Loucy (cell line): Measurements from ENCODE around the gene MCC.

Experiments used
- H2AFZ ChIP-seq: fragments of 200-600 bp; sonication (generic); 2 replicates; pipeline ENCODE4 v1.6.0; 2016; ENCODE audit warnings: antibody characterized with exemption, mild to moderate bottlenecking, low read length, moderate library complexity
- H3F3A ChIP-seq: fragments of 200-600 bp; 2 replicates; pipeline ENCODE4 v1.6.0; 2016; ENCODE audit warnings: antibody characterized with exemption, low read depth, mild to moderate bottlenecking
- H3K27me3 ChIP-seq: fragments of 200-600 bp; sonication (generic); 2 replicates; pipeline ENCODE4 v1.6.1; 2014; ENCODE audit warnings: low read length, mild to moderate bottlenecking; ENCODE audit not compliant: insufficient read depth, poor library complexity, severe bottlenecking
- H3K36me3 ChIP-seq: fragments of 200-600 bp; sonication (generic); 2 replicates; pipeline ENCODE4 v1.6.1; 2016; ENCODE audit warnings: low read length; ENCODE audit not compliant: insufficient read depth
- H3K4me1 ChIP-seq: fragments of 200-600 bp; sonication (generic); 2 replicates; pipeline ENCODE4 v1.5.1; 2014; ENCODE audit warnings: low read length, mild to moderate bottlenecking; ENCODE audit not compliant: insufficient read depth, poor library complexity, severe bottlenecking
- H3K4me2 ChIP-seq: fragments of 200-600 bp; sonication (generic); 2 replicates; pipeline ENCODE4 v1.6.0; 2014; ENCODE audit warnings: antibody characterized with exemption, low read length, low read depth, mild to moderate bottlenecking; ENCODE audit not compliant: poor library complexity, severe bottlenecking
- H3K4me3 ChIP-seq: fragments of 200-600 bp; sonication (generic); 2 replicates; pipeline ENCODE4 v1.5.1; 2014; ENCODE audit warnings: low read length, mild to moderate bottlenecking, mixed read lengths; ENCODE audit not compliant: poor library complexity, severe bottlenecking
- H3K79me2 ChIP-seq: fragments of 200-600 bp; sonication (generic); 2 replicates; pipeline ENCODE4 v1.6.1; 2014; ENCODE audit warnings: low read length; ENCODE audit not compliant: insufficient read depth
- H3K9ac ChIP-seq: fragments of 200-600 bp; sonication (generic); 2 replicates; pipeline ENCODE4 v1.6.0; 2014; ENCODE audit warnings: mild to moderate bottlenecking, low read depth, low read length, moderate library complexity; ENCODE audit not compliant: poor library complexity, severe bottlenecking
- H3K9me2 ChIP-seq: fragments of 200-600 bp; sonication (generic); replicated peaks from 2 replicates; pipeline ENCODE4 v1.6.1; 2016; ENCODE audit warnings: low read depth, low read length, mixed read lengths
- H3K9me3 ChIP-seq: fragments of 200-600 bp; sonication (generic); 2 replicates; pipeline ENCODE4 v1.6.1; 2014; ENCODE audit warnings: mild to moderate bottlenecking, antibody characterized with exemption, low read length, low read depth; ENCODE audit not compliant: insufficient read depth
- H4K20me1 ChIP-seq: fragments of 200-600 bp; sonication (generic); 2 replicates; pipeline ENCODE4 v1.6.0; 2014; ENCODE audit warnings: antibody characterized with exemption, low read length, mild to moderate bottlenecking; ENCODE audit not compliant: insufficient read depth, poor library complexity, severe bottlenecking
- EZH2phosphoT487 ChIP-seq: fragments of 200-600 bp; IDR thresholded peaks from 2 replicates; pipeline ENCODE4 v1.6.1; 2018; ENCODE audit warnings: antibody characterized with exemption, mild to moderate bottlenecking, moderate library complexity, borderline replicate concordance
- TF ChIP-seq, protein P1 (sequence below): fragments of 200-600 bp; sonication (generic); conservative IDR thresholded peaks from 2 replicates; pipeline ENCODE4 v1.5.1; 2014; ENCODE audit warnings: mild to moderate bottlenecking, antibody characterized with exemption, low read length

Gene MCC

DNA sequence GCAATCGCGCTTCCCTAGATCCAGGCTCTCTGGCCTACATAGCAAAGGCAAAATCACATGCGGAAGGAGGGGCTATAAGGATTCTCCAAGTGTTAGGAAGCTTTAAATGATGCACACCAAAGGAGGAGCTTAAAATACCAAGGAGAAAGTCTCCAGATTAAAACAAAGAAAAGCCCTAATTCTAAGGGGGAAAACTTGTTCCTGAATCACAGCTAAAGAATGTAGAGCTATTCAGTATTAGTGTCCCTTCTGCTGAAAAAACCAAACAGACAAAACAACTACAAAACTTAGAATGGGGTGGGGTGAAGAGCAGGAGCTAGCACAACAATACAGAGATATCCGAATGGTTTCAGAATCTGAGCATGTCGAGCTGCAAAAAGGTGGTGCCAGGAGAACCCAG lies 297.9 kb downstream of the MCC start:
- no peaks in the 10 kb centered on the region for H3K79me2 ChIP-seq
- no peaks in the 10 kb centered on the region for H4K20me1 ChIP-seq
- TF ChIP-seq EZH2phosphoT487, result no peak
- TF ChIP-seq, protein P1, sequence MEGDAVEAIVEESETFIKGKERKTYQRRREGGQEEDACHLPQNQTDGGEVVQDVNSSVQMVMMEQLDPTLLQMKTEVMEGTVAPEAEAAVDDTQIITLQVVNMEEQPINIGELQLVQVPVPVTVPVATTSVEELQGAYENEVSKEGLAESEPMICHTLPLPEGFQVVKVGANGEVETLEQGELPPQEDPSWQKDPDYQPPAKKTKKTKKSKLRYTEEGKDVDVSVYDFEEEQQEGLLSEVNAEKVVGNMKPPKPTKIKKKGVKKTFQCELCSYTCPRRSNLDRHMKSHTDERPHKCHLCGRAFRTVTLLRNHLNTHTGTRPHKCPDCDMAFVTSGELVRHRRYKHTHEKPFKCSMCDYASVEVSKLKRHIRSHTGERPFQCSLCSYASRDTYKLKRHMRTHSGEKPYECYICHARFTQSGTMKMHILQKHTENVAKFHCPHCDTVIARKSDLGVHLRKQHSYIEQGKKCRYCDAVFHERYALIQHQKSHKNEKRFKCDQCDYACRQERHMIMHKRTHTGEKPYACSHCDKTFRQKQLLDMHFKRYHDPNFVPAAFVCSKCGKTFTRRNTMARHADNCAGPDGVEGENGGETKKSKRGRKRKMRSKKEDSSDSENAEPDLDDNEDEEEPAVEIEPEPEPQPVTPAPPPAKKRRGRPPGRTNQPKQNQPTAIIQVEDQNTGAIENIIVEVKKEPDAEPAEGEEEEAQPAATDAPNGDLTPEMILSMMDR, result no peak
- no peaks in the 10 kb centered on the region for H3K9me3 ChIP-seq
- no peak overlapping the region for H3K4me3 ChIP-seq
- H2AFZ ChIP-seq, result no peak overlapping the region
- no peak overlapping the region for H3K9ac ChIP-seq
- no peaks in the 10 kb centered on the region for H3K9me2 ChIP-seq
- H3K27me3 ChIP-seq, result no peaks in the 10 kb centered on the region
- H3F3A ChIP-seq, result no peaks in the 10 kb centered on the region
- H3K4me1 ChIP-seq, result peaks cover 19% of the 10 kb centered on the region
- no peaks in the 10 kb centered on the region for H3K36me3 ChIP-seq
- H3K4me2 ChIP-seq, result peak overlapping the region; percentile 9

DNA sequence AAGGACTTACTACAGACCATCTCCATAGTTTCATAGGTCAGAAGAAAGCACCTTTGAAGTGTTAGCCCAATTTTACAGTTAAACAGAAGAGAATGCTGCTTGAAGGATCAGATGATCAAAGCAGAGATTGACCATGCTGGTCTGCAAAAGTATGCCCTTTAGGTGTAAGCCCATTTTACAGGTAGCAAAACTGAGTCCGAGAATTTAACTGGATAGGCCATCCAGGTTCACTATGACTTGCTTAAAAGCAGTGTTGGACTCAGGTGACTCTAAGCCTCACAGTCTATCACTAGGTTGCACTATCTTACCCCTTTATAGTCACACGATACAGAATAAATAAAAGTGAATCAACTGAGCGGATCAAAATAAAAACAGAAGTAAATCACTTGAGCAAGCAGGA lies 299.0 kb downstream of the MCC start:
- no peak overlapping the region for H3K4me3 ChIP-seq
- peaks cover 21% of the 10 kb centered on the region for H3K4me1 ChIP-seq
- TF ChIP-seq EZH2phosphoT487, result no peak
- TF ChIP-seq, protein P1, result no peak
- no peak overlapping the region for H3K9ac ChIP-seq
- no peaks in the 10 kb centered on the region for H3K79me2 ChIP-seq
- no peaks in the 10 kb centered on the region for H3K36me3 ChIP-seq
- no peaks in the 10 kb centered on the region for H3K9me2 ChIP-seq
- H3K9me3 ChIP-seq, result no peaks in the 10 kb centered on the region
- no peak overlapping the region for H3K4me2 ChIP-seq
- H2AFZ ChIP-seq, result no peak overlapping the region
- H3F3A ChIP-seq, result no peaks in the 10 kb centered on the region
- H3K27me3 ChIP-seq, result no peaks in the 10 kb centered on the region
- H4K20me1 ChIP-seq, result no peaks in the 10 kb centered on the region

- no peaks in the 10 kb centered on the region for H3K79me2 ChIP-seq
- peaks cover 28% of the 10 kb centered on the region for H3K4me1 ChIP-seq
- no peak overlapping the region for H3K4me2 ChIP-seq
- H3K9me3 ChIP-seq, result no peaks in the 10 kb centered on the region
- H4K20me1 ChIP-seq, result no peaks in the 10 kb centered on the region
- H3F3A ChIP-seq, result no peaks in the 10 kb centered on the region
- H3K27me3 ChIP-seq, result no peaks in the 10 kb centered on the region
- H3K9me2 ChIP-seq, result no peaks in the 10 kb centered on the region
- H3K4me3 ChIP-seq, result no peak overlapping the region
- no peak overlapping the region for H3K9ac ChIP-seq
- no peaks in the 10 kb centered on the region for H3K36me3 ChIP-seq
- H2AFZ ChIP-seq, result no peak overlapping the region
- TF ChIP-seq, protein P1, result no peak
- no peak for TF ChIP-seq EZH2phosphoT487
Measured at GRCh38 chr5:113188436-113188835, 299.8 kb downstream of the MCC start.
